ENCODE measurements around the gene BCAS1. TPM values are rescaled to one million over a fixed set of nuclear protein-coding genes. Genes with fewer than 3 reads are reported as not detected.

BCAS1 gene
- total RNA-seq, 1 donor from 2014 or later, result not detected

DNA sequence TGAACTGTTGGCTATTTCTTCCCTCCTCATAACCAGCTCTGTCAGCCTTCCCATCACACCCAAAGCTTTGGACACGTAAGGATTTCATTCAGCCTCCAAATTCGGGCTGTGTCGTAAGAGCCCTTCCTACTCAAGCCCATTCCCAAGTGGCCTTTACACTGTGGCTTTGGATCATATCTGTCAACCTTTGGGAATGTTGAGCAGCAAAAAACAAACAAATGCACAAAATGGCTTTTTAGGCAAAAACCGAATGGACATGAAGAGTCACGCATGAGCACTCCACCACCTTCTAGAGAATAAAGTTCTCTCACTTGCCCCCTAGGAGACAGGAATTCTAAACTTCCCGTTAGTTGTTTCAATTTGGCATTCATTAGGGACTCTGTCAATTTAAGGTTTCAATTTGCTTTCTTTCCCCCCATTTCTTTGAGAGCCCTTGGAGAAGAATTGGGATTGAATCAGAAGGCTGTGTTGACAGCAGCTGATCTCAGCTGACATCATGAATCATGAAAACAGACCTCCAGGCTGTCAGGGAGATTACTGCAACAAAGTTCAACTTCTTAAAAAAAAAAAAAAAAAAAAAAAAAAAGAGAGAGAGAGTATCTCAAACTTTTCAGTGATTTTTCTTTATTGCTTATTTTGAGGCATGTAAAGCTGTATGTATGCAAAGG is 110.3 kb downstream of the BCAS1 start:
- TF ChIP-seq, protein P1, sequence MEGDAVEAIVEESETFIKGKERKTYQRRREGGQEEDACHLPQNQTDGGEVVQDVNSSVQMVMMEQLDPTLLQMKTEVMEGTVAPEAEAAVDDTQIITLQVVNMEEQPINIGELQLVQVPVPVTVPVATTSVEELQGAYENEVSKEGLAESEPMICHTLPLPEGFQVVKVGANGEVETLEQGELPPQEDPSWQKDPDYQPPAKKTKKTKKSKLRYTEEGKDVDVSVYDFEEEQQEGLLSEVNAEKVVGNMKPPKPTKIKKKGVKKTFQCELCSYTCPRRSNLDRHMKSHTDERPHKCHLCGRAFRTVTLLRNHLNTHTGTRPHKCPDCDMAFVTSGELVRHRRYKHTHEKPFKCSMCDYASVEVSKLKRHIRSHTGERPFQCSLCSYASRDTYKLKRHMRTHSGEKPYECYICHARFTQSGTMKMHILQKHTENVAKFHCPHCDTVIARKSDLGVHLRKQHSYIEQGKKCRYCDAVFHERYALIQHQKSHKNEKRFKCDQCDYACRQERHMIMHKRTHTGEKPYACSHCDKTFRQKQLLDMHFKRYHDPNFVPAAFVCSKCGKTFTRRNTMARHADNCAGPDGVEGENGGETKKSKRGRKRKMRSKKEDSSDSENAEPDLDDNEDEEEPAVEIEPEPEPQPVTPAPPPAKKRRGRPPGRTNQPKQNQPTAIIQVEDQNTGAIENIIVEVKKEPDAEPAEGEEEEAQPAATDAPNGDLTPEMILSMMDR (conservative IDR thresholded peaks at IDR 0.05), result no peak
- Mint-ChIP-seq H3K4me3 (no peak overlapping the region), H3K9me3 (peaks cover 3% of the 10 kb centered on the region), H3K36me3 (ENCODE audit: low read depth) (no peaks in the 10 kb centered on the region), H3K4me1 (peaks cover 23% of the 10 kb centered on the region), H3K27ac (ENCODE audit: unreplicated experiment) (no peak overlapping the region), H3K27me3 (ENCODE audit: low read depth) (no peaks in the 10 kb centered on the region)
- no peak for DNase-seq (ENCODE audit: low read depth, low spot score)

GRCh38 chr20:53958260-53958659 is 112.1 kb downstream of the BCAS1 start:
- peaks cover 3% of the 10 kb centered on the region for H3K36me3 Mint-ChIP-seq (ENCODE audit: low read depth)
- peaks cover 23% of the 10 kb centered on the region for H3K4me1 Mint-ChIP-seq
- H3K4me3 Mint-ChIP-seq, result no peak overlapping the region
- peaks cover 5% of the 10 kb centered on the region for H3K9me3 Mint-ChIP-seq
- DNase-seq (ENCODE audit: low read depth, low spot score), result no peak
- H3K27ac Mint-ChIP-seq (ENCODE audit: unreplicated experiment), result no peak overlapping the region
- TF ChIP-seq, protein P1 (conservative IDR thresholded peaks at IDR 0.05), result no peak
- H3K27me3 Mint-ChIP-seq (ENCODE audit: low read depth), result no peaks in the 10 kb centered on the region

- H3K36me3 Mint-ChIP-seq (ENCODE audit: low read depth), result peaks cover 3% of the 10 kb centered on the region
Measured at GRCh38 chr20:53957451-53958172, 112.8 kb downstream of the BCAS1 start.

DNA sequence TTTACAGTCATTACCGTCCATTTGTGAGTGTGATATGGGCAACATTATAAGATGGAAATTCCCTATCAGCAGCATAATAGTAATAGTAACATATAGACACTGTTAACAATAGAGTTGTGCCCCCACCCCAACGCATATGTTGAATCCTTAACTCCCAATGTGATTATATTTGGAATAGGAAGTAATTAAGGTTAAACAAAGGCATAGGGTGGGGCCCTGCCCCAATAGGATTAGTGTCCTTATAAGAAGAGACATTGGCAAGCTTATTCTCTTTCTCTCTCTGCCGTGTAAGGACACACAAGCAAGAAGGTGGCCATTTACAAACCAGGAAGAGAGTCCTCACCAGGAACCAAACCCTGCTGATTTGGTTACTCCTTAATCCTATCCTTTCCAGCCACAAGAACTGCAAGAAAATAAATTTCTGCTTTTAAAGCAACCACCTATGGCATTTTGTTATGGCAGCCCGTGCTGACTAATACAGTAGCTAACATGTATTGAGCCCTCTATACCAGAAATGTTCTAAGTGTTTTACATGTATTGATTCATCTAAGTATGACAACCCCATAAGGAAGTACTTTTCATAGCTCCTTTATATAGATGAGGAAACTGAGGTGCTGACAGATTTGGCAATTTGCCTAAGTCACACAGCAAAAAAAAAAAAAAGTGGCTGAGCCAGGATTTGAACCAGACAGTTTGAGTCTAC is 114.2 kb downstream of the BCAS1 start:
- Mint-ChIP-seq H3K4me3 (no peak overlapping the region), H3K9me3 (peaks cover 12% of the 10 kb centered on the region), H3K4me1 (peaks cover 12% of the 10 kb centered on the region), H3K36me3 (ENCODE audit: low read depth) (peaks cover 8% of the 10 kb centered on the region), H3K27ac (ENCODE audit: unreplicated experiment) (no peak overlapping the region), H3K27me3 (ENCODE audit: low read depth) (no peaks in the 10 kb centered on the region)
- no peak for DNase-seq (ENCODE audit: low read depth, low spot score)
- TF ChIP-seq, protein P1 (conservative IDR thresholded peaks at IDR 0.05), result no peak

More at GRCh38 chr20:53957451-53958172, 112.8 kb downstream of the BCAS1 start:
- H3K27me3 Mint-ChIP-seq (ENCODE audit: low read depth), result no peaks in the 10 kb centered on the region
- H3K4me1 Mint-ChIP-seq, result peaks cover 23% of the 10 kb centered on the region
- no peak for DNase-seq (ENCODE audit: low read depth, low spot score)
- H3K9me3 Mint-ChIP-seq, result peaks cover 5% of the 10 kb centered on the region
- H3K4me3 Mint-ChIP-seq, result no peak overlapping the region
- H3K27ac Mint-ChIP-seq (ENCODE audit: unreplicated experiment), result no peak overlapping the region
- TF ChIP-seq, protein P1 (conservative IDR thresholded peaks at IDR 0.05), result no peak

- no peaks in the 10 kb centered on the region for H3K27me3 Mint-ChIP-seq (ENCODE audit: low read depth)
- H3K4me1 Mint-ChIP-seq, result peaks cover 11% of the 10 kb centered on the region
- TF ChIP-seq, protein P1 (conservative IDR thresholded peaks at IDR 0.05), result no peak
Measured at GRCh38 chr20:53954723-53955658, 115.4 kb downstream of the BCAS1 start.

More at GRCh38 chr20:53954723-53955658, 115.4 kb downstream of the BCAS1 start:
- DNase-seq (ENCODE audit: low read depth, low spot score), result no peak
- Mint-ChIP-seq H3K4me3 (no peak overlapping the region), H3K36me3 (ENCODE audit: low read depth) (peaks cover 8% of the 10 kb centered on the region), H3K9me3 (peaks cover 12% of the 10 kb centered on the region), H3K27ac (ENCODE audit: unreplicated experiment) (no peak overlapping the region)
